Endothelial cell of umbilical vein (primary cell): ENCODE measurements around the gene NCOA7.

Experiments
- EZH2 ChIP-seq: IDR thresholded peaks from 2 replicates; pipeline ENCODE4 v1.6.1; 2012; ENCODE audit warnings: borderline replicate concordance, low read depth, mild to moderate bottlenecking, moderate library complexity, low read length, inconsistent platforms; ENCODE audit not compliant: severe bottlenecking
- FOS ChIP-seq: IDR thresholded peaks from 2 replicates; pipeline ENCODE4 v1.6.1; 2011; ENCODE audit warnings: mild to moderate bottlenecking, low read length, moderate library complexity, borderline replicate concordance; ENCODE audit not compliant: insufficient read depth
- GATA2 ChIP-seq: IDR thresholded peaks from 2 replicates; pipeline ENCODE4 v1.7.0; 2011; ENCODE audit warnings: low read depth, mild to moderate bottlenecking, moderate library complexity, mixed read lengths, low read length; ENCODE audit not compliant: insufficient read length, insufficient read depth
- JUN ChIP-seq: IDR thresholded peaks from 2 replicates; pipeline ENCODE4 v1.6.1; 2011; ENCODE audit warnings: borderline replicate concordance, low read depth; ENCODE audit not compliant: insufficient read length, insufficient read depth
- MYC ChIP-seq: IDR thresholded peaks from one replicate; pipeline ENCODE4 v1.6.1; 2011; ENCODE audit warnings: mild to moderate bottlenecking, low read depth, low read length
- POLR2A ChIP-seq: IDR thresholded peaks from 2 replicates; pipeline ENCODE4 v1.6.1; 2012; ENCODE audit warnings: low read depth, mild to moderate bottlenecking, control low read depth, low read length
- POLR2AphosphoS5 ChIP-seq: IDR thresholded peaks from 2 replicates; pipeline ENCODE4 v1.6.1; 2012; ENCODE audit warnings: low read depth, mild to moderate bottlenecking, control low read depth, low read length, moderate library complexity; ENCODE audit not compliant: insufficient read depth
- TF ChIP-seq, protein P1 (sequence below), 2 donors: IDR thresholded peaks; 1 replicate in 1 of 2; 2 replicates in 1 of 2; pipeline ENCODE4 v1.5.1; 2011; ENCODE audit warnings: low read length in 2 of 2, mild to moderate bottlenecking in 2 of 2, moderate library complexity in 2 of 2, control low read depth in 1 of 2, inconsistent platforms in 1 of 2, low read depth in 1 of 2; ENCODE audit not compliant: insufficient read depth in 1 of 2; ENCODE audit errors: extremely low read depth in 1 of 2
- TF ChIP-seq, protein P2 (sequence below): IDR thresholded peaks from 2 replicates; pipeline ENCODE4 v1.6.1; 2011; ENCODE audit not compliant: insufficient read depth, insufficient read length

DNA sequence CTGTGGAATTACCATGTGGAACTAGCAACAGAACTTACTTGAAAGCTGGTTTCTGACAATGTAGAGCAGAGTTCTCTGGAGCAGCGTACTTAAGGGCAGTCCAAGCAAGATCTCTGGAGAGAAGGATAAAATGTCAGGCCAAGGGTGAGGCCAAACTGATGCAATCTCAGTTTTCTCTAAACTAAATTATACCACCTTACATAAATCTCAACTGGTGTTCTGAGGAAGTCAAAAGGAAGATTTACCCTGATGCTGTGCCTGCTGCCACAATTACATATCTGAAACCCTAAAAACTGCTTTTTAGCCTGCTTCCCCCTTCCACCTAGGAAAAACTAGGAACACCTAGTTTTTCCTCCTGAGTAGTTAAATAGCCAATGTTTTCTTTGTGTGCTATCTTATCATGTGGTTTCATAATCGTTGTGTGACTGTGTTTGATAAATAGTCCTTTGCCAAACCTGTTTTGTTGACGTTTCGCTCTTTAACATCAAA, 28.1 kb downstream of the NCOA7 start:
- TF ChIP-seq POLR2A (no peak), POLR2AphosphoS5 (no peak), EZH2 (no peak), MYC (no peak), JUN (no peak), GATA2 (no peak), FOS (no peak)
- TF ChIP-seq, protein P1, sequence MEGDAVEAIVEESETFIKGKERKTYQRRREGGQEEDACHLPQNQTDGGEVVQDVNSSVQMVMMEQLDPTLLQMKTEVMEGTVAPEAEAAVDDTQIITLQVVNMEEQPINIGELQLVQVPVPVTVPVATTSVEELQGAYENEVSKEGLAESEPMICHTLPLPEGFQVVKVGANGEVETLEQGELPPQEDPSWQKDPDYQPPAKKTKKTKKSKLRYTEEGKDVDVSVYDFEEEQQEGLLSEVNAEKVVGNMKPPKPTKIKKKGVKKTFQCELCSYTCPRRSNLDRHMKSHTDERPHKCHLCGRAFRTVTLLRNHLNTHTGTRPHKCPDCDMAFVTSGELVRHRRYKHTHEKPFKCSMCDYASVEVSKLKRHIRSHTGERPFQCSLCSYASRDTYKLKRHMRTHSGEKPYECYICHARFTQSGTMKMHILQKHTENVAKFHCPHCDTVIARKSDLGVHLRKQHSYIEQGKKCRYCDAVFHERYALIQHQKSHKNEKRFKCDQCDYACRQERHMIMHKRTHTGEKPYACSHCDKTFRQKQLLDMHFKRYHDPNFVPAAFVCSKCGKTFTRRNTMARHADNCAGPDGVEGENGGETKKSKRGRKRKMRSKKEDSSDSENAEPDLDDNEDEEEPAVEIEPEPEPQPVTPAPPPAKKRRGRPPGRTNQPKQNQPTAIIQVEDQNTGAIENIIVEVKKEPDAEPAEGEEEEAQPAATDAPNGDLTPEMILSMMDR (IDR thresholded peaks at IDR 0.05; ENCODE audit: extremely low read depth in 1 of 2, insufficient read depth in 1 of 2, low read depth in 1 of 2, low read length in 2 of 2), result no peak
- TF ChIP-seq, protein P2, sequence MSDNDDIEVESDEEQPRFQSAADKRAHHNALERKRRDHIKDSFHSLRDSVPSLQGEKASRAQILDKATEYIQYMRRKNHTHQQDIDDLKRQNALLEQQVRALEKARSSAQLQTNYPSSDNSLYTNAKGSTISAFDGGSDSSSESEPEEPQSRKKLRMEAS, result no peak
